ENCODE data around the gene CIT. TPM values are rescaled to one million over a fixed set of nuclear protein-coding genes. Genes with fewer than 3 reads are reported as not detected.

CIT gene
- total and polyA plus RNA-seq, 4 donors, result 0.31 to 24.7 (median 1.8) TPM

DNA sequence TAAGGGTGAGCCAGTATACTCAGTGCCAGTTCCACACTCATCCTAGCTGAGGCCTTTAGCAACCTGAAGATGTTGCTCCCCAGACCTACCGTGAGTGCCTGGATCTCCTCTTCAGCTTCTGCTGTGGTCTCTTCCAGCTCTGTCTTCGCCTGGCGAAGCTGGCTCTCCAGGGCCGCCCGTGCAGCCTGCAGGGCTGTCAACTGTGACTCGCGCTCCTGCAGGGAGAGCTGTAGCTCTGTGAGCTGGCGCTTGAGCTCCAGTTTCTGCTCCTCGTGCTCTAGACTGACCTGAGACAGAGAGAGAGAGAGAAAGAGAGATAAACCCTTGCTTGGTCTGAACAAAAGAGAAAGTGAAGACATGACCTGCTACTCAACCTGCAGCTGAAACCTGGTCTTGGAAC lies 125.2 kb downstream of the CIT start:
- TF ChIP-seq FOXA1 (IDR thresholded peaks at IDR 0.05) (no peak), FOXA2 (IDR thresholded peaks at IDR 0.05) (no peak), HNF4A (conservative IDR thresholded peaks at IDR 0.05) (no peak), YY1 (IDR thresholded peaks at IDR 0.05) (no peak), SP1 (IDR thresholded peaks at IDR 0.05) (no peak), GABPA (IDR thresholded peaks at IDR 0.05 in 1 of 2, conservative IDR thresholded peaks at IDR 0.05 in 1 of 2) (no peak), TAF1 (conservative IDR thresholded peaks at IDR 0.05) (no peak)
- TF ChIP-seq, protein P1, sequence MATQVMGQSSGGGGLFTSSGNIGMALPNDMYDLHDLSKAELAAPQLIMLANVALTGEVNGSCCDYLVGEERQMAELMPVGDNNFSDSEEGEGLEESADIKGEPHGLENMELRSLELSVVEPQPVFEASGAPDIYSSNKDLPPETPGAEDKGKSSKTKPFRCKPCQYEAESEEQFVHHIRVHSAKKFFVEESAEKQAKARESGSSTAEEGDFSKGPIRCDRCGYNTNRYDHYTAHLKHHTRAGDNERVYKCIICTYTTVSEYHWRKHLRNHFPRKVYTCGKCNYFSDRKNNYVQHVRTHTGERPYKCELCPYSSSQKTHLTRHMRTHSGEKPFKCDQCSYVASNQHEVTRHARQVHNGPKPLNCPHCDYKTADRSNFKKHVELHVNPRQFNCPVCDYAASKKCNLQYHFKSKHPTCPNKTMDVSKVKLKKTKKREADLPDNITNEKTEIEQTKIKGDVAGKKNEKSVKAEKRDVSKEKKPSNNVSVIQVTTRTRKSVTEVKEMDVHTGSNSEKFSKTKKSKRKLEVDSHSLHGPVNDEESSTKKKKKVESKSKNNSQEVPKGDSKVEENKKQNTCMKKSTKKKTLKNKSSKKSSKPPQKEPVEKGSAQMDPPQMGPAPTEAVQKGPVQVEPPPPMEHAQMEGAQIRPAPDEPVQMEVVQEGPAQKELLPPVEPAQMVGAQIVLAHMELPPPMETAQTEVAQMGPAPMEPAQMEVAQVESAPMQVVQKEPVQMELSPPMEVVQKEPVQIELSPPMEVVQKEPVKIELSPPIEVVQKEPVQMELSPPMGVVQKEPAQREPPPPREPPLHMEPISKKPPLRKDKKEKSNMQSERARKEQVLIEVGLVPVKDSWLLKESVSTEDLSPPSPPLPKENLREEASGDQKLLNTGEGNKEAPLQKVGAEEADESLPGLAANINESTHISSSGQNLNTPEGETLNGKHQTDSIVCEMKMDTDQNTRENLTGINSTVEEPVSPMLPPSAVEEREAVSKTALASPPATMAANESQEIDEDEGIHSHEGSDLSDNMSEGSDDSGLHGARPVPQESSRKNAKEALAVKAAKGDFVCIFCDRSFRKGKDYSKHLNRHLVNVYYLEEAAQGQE (IDR thresholded peaks at IDR 0.05), result no peak
- TF ChIP-seq, protein P2, sequence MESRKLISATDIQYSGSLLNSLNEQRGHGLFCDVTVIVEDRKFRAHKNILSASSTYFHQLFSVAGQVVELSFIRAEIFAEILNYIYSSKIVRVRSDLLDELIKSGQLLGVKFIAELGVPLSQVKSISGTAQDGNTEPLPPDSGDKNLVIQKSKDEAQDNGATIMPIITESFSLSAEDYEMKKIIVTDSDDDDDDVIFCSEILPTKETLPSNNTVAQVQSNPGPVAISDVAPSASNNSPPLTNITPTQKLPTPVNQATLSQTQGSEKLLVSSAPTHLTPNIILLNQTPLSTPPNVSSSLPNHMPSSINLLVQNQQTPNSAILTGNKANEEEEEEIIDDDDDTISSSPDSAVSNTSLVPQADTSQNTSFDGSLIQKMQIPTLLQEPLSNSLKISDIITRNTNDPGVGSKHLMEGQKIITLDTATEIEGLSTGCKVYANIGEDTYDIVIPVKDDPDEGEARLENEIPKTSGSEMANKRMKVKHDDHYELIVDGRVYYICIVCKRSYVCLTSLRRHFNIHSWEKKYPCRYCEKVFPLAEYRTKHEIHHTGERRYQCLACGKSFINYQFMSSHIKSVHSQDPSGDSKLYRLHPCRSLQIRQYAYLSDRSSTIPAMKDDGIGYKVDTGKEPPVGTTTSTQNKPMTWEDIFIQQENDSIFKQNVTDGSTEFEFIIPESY (IDR thresholded peaks at IDR 0.05), result no peak
- TF ChIP-seq, protein P3, sequence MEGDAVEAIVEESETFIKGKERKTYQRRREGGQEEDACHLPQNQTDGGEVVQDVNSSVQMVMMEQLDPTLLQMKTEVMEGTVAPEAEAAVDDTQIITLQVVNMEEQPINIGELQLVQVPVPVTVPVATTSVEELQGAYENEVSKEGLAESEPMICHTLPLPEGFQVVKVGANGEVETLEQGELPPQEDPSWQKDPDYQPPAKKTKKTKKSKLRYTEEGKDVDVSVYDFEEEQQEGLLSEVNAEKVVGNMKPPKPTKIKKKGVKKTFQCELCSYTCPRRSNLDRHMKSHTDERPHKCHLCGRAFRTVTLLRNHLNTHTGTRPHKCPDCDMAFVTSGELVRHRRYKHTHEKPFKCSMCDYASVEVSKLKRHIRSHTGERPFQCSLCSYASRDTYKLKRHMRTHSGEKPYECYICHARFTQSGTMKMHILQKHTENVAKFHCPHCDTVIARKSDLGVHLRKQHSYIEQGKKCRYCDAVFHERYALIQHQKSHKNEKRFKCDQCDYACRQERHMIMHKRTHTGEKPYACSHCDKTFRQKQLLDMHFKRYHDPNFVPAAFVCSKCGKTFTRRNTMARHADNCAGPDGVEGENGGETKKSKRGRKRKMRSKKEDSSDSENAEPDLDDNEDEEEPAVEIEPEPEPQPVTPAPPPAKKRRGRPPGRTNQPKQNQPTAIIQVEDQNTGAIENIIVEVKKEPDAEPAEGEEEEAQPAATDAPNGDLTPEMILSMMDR (IDR thresholded peaks at IDR 0.05; ENCODE audit: low read depth, low read length, missing input control), result no peak
- no peak for DNase-seq (ENCODE audit: low spot score)
- Histone ChIP-seq H3K9ac (ENCODE audit: low read depth in 1 of 2, low read length in 2 of 2) (no peak overlapping the region), H3K27me3 (ENCODE audit: control insufficient read depth in 4 of 4, insufficient read depth in 4 of 4, low read length in 3 of 4) (no peaks in the 10 kb centered on the region), H3K4me3 (ENCODE audit: low read depth in 1 of 3, low read length in 3 of 3) (no peak overlapping the region), H3K4me1 (ENCODE audit: control insufficient read depth in 4 of 4, insufficient read depth in 4 of 4, low read length in 3 of 4) (no peaks in the 10 kb centered on the region), H3K9me3 (ENCODE audit: control insufficient read depth in 4 of 4, low read length in 3 of 4) (no peaks in the 10 kb centered on the region), H3K36me3 (ENCODE audit: control insufficient read depth in 4 of 4, insufficient read depth in 3 of 4, low read depth in 1 of 4, low read length in 3 of 4) (no peaks in the 10 kb centered on the region), H3K27ac (ENCODE audit: low read depth in 1 of 2, low read length in 2 of 2) (no peak overlapping the region)
- 95% methylated on average over 9 of the region's 9 CpGs for WGBS

DNA sequence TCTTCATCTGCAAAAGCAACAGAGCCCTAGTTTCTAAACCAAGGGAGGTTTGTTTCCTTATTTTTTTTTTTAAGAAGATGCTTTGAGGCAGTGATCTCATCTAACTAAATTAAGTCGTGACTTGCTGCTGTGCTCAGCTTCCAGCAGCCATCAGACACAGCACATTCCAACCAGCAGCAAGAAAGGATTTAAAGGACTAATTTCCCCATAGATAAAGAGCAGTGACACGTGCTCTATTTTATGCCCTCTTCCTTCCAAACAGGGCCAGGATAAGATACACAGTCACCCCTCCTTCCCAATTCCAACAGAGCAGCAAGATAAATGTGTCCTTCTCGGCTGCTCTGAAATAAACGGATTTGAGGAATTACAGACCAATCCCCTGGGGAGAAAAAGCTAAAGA lies 127.5 kb downstream of the CIT start:
- no peak for TF ChIP-seq EGR1 (IDR thresholded peaks at IDR 0.05; ENCODE audit: low read depth in 2 of 2)
- TF ChIP-seq HNF4A (conservative IDR thresholded peaks at IDR 0.05), result no peak
- no peak for TF ChIP-seq TAF1 (conservative IDR thresholded peaks at IDR 0.05)
- TF ChIP-seq, protein P4, sequence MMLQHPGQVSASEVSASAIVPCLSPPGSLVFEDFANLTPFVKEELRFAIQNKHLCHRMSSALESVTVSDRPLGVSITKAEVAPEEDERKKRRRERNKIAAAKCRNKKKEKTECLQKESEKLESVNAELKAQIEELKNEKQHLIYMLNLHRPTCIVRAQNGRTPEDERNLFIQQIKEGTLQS (IDR thresholded peaks at IDR 0.05), result no peak
- no peak for TF ChIP-seq GABPA (IDR thresholded peaks at IDR 0.05 in 1 of 2, conservative IDR thresholded peaks at IDR 0.05 in 1 of 2)
- TF ChIP-seq, protein P5, sequence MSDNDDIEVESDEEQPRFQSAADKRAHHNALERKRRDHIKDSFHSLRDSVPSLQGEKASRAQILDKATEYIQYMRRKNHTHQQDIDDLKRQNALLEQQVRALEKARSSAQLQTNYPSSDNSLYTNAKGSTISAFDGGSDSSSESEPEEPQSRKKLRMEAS (IDR thresholded peaks at IDR 0.05), result no peak
- H3K27me3 ChIP-seq (ENCODE audit: control insufficient read depth in 4 of 4, insufficient read depth in 4 of 4, low read length in 3 of 4), result no peaks in the 10 kb centered on the region
- H3K9ac ChIP-seq (ENCODE audit: low read depth in 1 of 2, low read length in 2 of 2), result no peak overlapping the region
- H3K9me3 ChIP-seq (ENCODE audit: control insufficient read depth in 4 of 4, low read length in 3 of 4), result peaks cover 0 to 9% (median under 1%) of the 10 kb centered on the region in 4 donors
- WGBS, result 77% methylated on average over 4 of the region's 4 CpGs
- no peaks in the 10 kb centered on the region for H3K36me3 ChIP-seq (ENCODE audit: control insufficient read depth in 4 of 4, insufficient read depth in 3 of 4, low read depth in 1 of 4, low read length in 3 of 4)
- no peak overlapping the region for H3K27ac ChIP-seq (ENCODE audit: low read depth in 1 of 2, low read length in 2 of 2)
- no peaks in the 10 kb centered on the region for H3K4me1 ChIP-seq (ENCODE audit: control insufficient read depth in 4 of 4, insufficient read depth in 4 of 4, low read length in 3 of 4)
- no peak overlapping the region for H3K4me3 ChIP-seq (ENCODE audit: low read depth in 1 of 3, low read length in 3 of 3)
- DNase-seq (ENCODE audit: low spot score), result no peak
